Left lung (tissue), 10 donors: Measurements from ENCODE around the gene ENDOU. TPM values are rescaled to one million over a fixed set of nuclear protein-coding genes. Genes with fewer than 3 reads are reported as not detected.

Experiments used
- ATAC-seq: fragments of 200-7000 bp; cut with Tn5 transposase; one replicate; pipeline ENCODE4 v1.9.1; 2020; ENCODE audit warnings: moderate library complexity
- DNase-seq, 4 donors: peaks; one replicate each; pipeline ENCODE4 v3.0.0-alpha.2; 2013 to 2020
- H3K27ac ChIP-seq, 2 donors: fragments of 200-600 bp; sonication (generic) in 1 of 2; one replicate each; pipeline versions ENCODE4 v1.5.0 to v1.8.0; 2020 to 2021
- H3K27me3 ChIP-seq, 2 donors: fragments of 200-600 bp; sonication (generic) in 1 of 2; one replicate each; pipeline versions ENCODE4 v1.5.0 to v1.8.0; 2020 to 2021
- H3K36me3 ChIP-seq, 2 donors: fragments of 200-600 bp; sonication (generic) in 1 of 2; one replicate each; pipeline versions ENCODE4 v1.5.0 to v1.8.0; 2020 to 2021
- H3K4me1 ChIP-seq, 2 donors: fragments of 200-600 bp; one replicate each; pipeline ENCODE4 v1.8.0; 2021
- H3K4me3 ChIP-seq, 2 donors: fragments of 200-600 bp; sonication (generic) in 1 of 2; one replicate each; pipeline versions ENCODE4 v1.5.0 to v1.8.0; 2020 to 2021; ENCODE audit warnings: mild to moderate bottlenecking in 1 of 2
- H3K9me3 ChIP-seq, 2 donors: fragments of 200-600 bp; sonication (generic) in 1 of 2; one replicate each; pipeline versions ENCODE4 v1.5.0 to v1.8.0; 2020 to 2021
- intact Hi-C, 2 donors: fragments of 100-400 bp; cut with DNase I; formaldehyde crosslinking; loops; one replicate each; pipeline versions ENCODE4 v1.11.2 to v1.14.2; 2022
- polyA plus RNA-seq, 6 donors: library from polyadenylated mRNA; unstranded; fragments of 120-200 nt; gene quantifications; one replicate each; pipeline ENCODE4 v1.2.1, GENCODE V29; 2013; ENCODE audit not compliant: insufficient read length in 6 of 6
- total RNA-seq, 2 donors: library from RNA; stranded (reverse); fragmentation: NEBNext Ultra II Directional; extraction: Animal tissue kit (Norgen Biotek cat#: 25700); gene quantifications; one replicate each; pipeline ENCODE4 v1.2.1, GENCODE V29; 2021
- TF ChIP-seq, protein P1 (sequence below), 2 donors: fragments of 200-600 bp; sonication (generic) in 1 of 2; IDR thresholded peaks; one replicate each; pipeline versions ENCODE4 v1.5.0 to v1.8.0; 2021; ENCODE audit warnings: antibody characterized with exemption in 2 of 2
- donor health status: DM: no; HTN: yes; CAD: no.
- donor health status: DM: no; HTN: no; CAD: no.

ENDOU gene
- total and polyA plus RNA-seq, 8 donors, result 0.14 to 0.58 (median 0.30) TPM; not detected in 2

DNA sequence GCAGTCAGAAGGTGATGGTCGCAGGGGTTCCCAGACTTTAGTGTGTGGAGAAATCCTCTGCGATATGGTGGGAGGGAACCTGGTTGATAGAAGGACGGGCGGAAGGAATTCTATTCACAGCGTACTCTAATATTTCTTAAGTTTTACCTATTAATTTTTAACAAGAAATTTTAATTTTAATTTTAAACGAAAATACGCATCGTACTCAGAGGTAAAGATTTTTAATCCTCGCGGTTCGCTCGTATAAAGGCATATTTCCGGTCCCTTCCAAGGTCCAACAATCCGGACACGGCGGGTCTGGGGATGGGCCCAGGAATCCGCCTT, 47.4 kb upstream of the ENDOU start:
- TF ChIP-seq, protein P1, sequence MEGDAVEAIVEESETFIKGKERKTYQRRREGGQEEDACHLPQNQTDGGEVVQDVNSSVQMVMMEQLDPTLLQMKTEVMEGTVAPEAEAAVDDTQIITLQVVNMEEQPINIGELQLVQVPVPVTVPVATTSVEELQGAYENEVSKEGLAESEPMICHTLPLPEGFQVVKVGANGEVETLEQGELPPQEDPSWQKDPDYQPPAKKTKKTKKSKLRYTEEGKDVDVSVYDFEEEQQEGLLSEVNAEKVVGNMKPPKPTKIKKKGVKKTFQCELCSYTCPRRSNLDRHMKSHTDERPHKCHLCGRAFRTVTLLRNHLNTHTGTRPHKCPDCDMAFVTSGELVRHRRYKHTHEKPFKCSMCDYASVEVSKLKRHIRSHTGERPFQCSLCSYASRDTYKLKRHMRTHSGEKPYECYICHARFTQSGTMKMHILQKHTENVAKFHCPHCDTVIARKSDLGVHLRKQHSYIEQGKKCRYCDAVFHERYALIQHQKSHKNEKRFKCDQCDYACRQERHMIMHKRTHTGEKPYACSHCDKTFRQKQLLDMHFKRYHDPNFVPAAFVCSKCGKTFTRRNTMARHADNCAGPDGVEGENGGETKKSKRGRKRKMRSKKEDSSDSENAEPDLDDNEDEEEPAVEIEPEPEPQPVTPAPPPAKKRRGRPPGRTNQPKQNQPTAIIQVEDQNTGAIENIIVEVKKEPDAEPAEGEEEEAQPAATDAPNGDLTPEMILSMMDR (IDR thresholded peaks at IDR 0.05), result no peak
- intact Hi-C loops, result loop anchor here in 1 of 2 donors (10.0 kb wide), 1 partner anchor 62 kb away; no protein-coding TSS in a partner anchor

DNA sequence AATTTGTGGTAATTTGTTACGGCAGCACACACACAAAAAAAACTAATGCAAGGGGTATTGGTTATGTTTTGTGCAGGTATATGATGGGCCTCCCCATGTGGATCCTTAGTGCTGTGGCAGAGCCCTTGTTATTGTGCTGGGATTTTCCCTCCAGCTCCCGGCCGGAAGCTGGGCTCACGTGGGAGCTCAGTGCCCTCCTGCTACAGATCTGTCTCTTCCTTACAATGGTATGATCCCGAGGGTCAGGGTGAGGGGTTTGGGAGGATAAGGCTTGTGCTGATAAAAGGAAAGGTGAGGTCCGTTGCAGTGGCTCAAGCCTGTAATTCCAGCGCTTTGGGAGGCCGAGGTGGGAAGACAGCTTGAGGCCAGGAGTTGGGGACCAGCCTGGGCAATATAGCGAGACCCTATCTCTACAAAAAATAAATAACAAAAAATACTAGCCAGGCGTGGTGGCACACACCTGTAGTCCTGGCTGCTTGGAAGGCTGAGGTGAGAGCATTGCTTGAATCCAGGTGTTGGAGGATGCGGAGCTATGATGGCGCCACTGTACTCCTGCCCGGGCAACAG, 46.9 kb upstream of the ENDOU start:
- no peaks in the 10 kb centered on the region for H3K9me3 ChIP-seq
- H3K4me1 ChIP-seq, result peaks cover 16 to 55% of the 10 kb centered on the region in 2 donors
- DNase-seq (no peak), ATAC-seq (no peak)
- intact Hi-C loops, result loop anchor here in 1 of 2 donors (10.0 kb wide), 1 partner anchor 63 kb away; no protein-coding TSS in a partner anchor
- no peak overlapping the region for H3K4me3 ChIP-seq
- no peak overlapping the region for H3K27ac ChIP-seq
- TF ChIP-seq, protein P1 (IDR thresholded peaks at IDR 0.05), result no peak
- H3K27me3 ChIP-seq, result no peaks in the 10 kb centered on the region
- no peaks in the 10 kb centered on the region for H3K36me3 ChIP-seq

More for the DNA sequence above, 47.4 kb upstream of the ENDOU start:
- Histone ChIP-seq H3K4me3 (peak overlapping the region; percentile 22 to 85), H3K27ac (peak overlapping the region; percentile 36 to 80), H3K4me1 (peaks cover 19 to 61% of the 10 kb centered on the region in 2 donors), H3K27me3 (no peaks in the 10 kb centered on the region), H3K36me3 (no peaks in the 10 kb centered on the region), H3K9me3 (no peaks in the 10 kb centered on the region)
- ATAC-seq, result no peak
- no peak for DNase-seq

DNA sequence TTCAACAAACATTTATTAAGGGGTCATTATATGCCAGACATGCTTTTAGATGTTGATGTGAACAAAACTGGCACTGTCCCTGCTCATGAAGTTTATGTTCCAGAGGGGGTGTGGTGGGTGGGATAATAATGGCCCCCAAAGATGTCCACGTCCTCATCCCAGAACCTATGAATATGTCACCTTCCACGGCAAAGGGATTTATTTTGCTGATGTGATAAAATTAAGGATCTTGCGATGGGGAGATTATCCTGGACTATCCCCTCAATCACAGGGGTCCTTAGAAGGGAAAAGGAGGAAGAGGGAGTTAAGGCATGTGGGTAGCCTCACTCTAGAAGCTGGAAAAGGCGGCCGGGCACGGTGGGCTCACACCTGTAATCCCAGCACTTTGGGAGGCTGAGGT, 46.0 kb upstream of the ENDOU start:
- intact Hi-C loops, result loop anchor here in 1 of 2 donors (10.0 kb wide), 1 partner anchor 63 kb away; no protein-coding TSS in a partner anchor
- H3K4me1 ChIP-seq, result peaks cover 15 to 47% of the 10 kb centered on the region in 2 donors
- TF ChIP-seq, protein P1 (IDR thresholded peaks at IDR 0.05), result no peak
- DNase-seq (no peak), ATAC-seq (no peak)
- no peak overlapping the region for H3K27ac ChIP-seq
- no peak overlapping the region for H3K4me3 ChIP-seq
- no peaks in the 10 kb centered on the region for H3K9me3 ChIP-seq
- no peaks in the 10 kb centered on the region for H3K27me3 ChIP-seq
- no peaks in the 10 kb centered on the region for H3K36me3 ChIP-seq

DNA sequence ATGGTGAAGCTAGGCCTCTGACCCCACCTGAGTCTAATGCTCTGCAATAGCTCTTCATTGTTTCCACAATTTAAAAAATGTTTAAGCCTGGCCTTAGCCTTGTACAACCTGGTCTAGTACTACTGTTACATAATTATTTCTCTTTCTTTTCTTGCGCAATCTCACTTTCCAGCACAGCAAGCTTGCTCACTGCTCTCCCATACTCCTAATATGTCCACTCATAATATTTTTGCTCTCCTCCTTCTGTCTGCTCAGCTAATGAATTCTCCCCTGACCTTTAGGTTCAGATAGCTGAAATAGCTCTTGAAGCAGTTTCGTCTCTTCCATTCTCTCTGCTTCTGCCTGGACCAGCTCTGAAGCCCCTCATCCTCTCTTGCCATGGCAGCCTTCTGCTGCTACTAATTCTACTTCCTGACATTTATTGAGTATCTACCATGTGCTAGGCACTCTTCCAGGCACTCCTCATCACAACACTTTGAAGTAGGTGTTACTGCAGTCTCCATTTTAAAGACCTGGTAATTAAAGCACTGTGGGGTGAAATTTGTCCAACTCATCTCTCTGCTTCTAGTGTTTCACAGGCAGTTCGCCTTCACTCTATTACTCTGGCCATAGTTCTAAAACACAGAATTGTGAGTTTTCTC, 44.9 kb upstream of the ENDOU start:
- Histone ChIP-seq H3K4me1 (peaks cover 13 to 36% of the 10 kb centered on the region in 2 donors), H3K27me3 (no peaks in the 10 kb centered on the region), H3K36me3 (no peaks in the 10 kb centered on the region), H3K9me3 (no peaks in the 10 kb centered on the region), H3K4me3 (no peak overlapping the region), H3K27ac (peak overlapping the region in 1 of 2 donors; percentile 34)
- TF ChIP-seq, protein P1 (IDR thresholded peaks at IDR 0.05), result no peak
- ATAC-seq (peak; percentile 64), DNase-seq (peak in 1 of 4 donors; percentile 42)
- intact Hi-C loops, result loop anchor here in 1 of 2 donors (10.0 kb wide), 1 partner anchor 65 kb away; no protein-coding TSS in a partner anchor
